CD4-positive, alpha-beta T cell (primary cell): Measurements from ENCODE around the gene RSU1. TPM values are rescaled to one million over a fixed set of nuclear protein-coding genes. Genes with fewer than 3 reads are reported as not detected.

Experiments
- ATAC-seq: fragments of 200-7000 bp; cut with Tn5 transposase; one replicate; pipeline ENCODE4 v1.10.0; 2022; ENCODE audit warnings: mild to moderate bottlenecking; ENCODE audit not compliant: poor library complexity
- CTCF ChIA-PET: fragments of 350-600 bp; sonication (Branson Sonifier 250); formaldehyde crosslinking; loops from one replicate; lab custom pipeline; 2021; ENCODE audit warnings: antibody characterized with exemption, inconsistent platforms; lab: Charles Lee
- POLR2A ChIA-PET: fragments of 350-600 bp; sonication (Branson Sonifier 250); formaldehyde crosslinking; loops from one replicate; lab custom pipeline; 2021; ENCODE audit warnings: antibody characterized with exemption, inconsistent platforms; lab: Charles Lee
- DNase-seq, 14 experiments: peaks; one replicate each; pipeline ENCODE4 v3.0.0-alpha.2; 2013 to 2020; ENCODE audit warnings: mixed read lengths in 2 of 14
- H3K27ac ChIP-seq, 2 donors: one replicate each; pipeline versions ENCODE4 v1.5.1 to v1.7.0; 2013; ENCODE audit warnings: low read length in 2 of 2, low read depth in 1 of 2, mild to moderate bottlenecking in 1 of 2
- H3K27me3 ChIP-seq, 2 experiments: 1 replicate in 1 of 2; 2 replicates in 1 of 2; pipeline versions ENCODE4 v1.6.1 to v1.7.0; 2013; ENCODE audit warnings: low read length in 2 of 2, control low read depth in 1 of 2, mild to moderate bottlenecking in 1 of 2, moderate library complexity in 1 of 2; ENCODE audit not compliant: insufficient read depth in 2 of 2, control insufficient read depth in 1 of 2
- H3K36me3 ChIP-seq: one replicate; pipeline ENCODE4 v1.6.1; 2013; ENCODE audit warnings: low read length, control low read depth; ENCODE audit not compliant: insufficient read depth
- H3K4me1 ChIP-seq: one replicate; pipeline ENCODE4 v1.6.1; 2013; ENCODE audit warnings: low read length, control low read depth; ENCODE audit not compliant: insufficient read depth
- H3K4me3 ChIP-seq: one replicate; pipeline ENCODE4 v1.5.1; 2013; ENCODE audit warnings: mild to moderate bottlenecking, low read length, moderate library complexity
- H3K9me3 ChIP-seq, 2 experiments: 1 replicate in 1 of 2; 2 replicates in 1 of 2; pipeline versions ENCODE4 v1.6.1 to v1.7.0; 2013; ENCODE audit warnings: low read length in 2 of 2, mild to moderate bottlenecking in 2 of 2, control low read depth in 1 of 2, moderate library complexity in 1 of 2; ENCODE audit not compliant: control insufficient read depth in 1 of 2, insufficient read depth in 1 of 2
- H3K27ac Mint-ChIP-seq: one replicate; pipeline ENCODE4 v1.8.0; 2020; ENCODE audit warnings: mixed read lengths
- H3K27me3 Mint-ChIP-seq: one replicate; pipeline ENCODE4 v1.8.0; 2021; ENCODE audit warnings: mixed read lengths
- H3K36me3 Mint-ChIP-seq: one replicate; pipeline ENCODE4 v1.8.0; 2021; ENCODE audit warnings: low read depth, mixed read lengths
- H3K4me1 Mint-ChIP-seq: one replicate; pipeline ENCODE4 v1.8.0; 2021; ENCODE audit warnings: low read depth, mixed read lengths
- H3K4me3 Mint-ChIP-seq: one replicate; pipeline ENCODE4 v1.8.0; 2020; ENCODE audit warnings: mild to moderate bottlenecking, mixed read lengths
- H3K9me3 Mint-ChIP-seq: one replicate; pipeline ENCODE4 v1.8.0; 2020; ENCODE audit warnings: mixed read lengths
- CTCF ChIP-seq: fragments of 200-600 bp; IDR thresholded peaks from one replicate; pipeline ENCODE4 v1.8.0; 2022; ENCODE audit warnings: antibody characterized with exemption, mild to moderate bottlenecking
- intact Hi-C, 2 experiments: fragments of 100-400 bp; cut with DNase I in 1 of 2; cut with micrococcal nuclease in 1 of 2; formaldehyde crosslinking; loops; one replicate each; pipeline versions ENCODE4 v1.15.1 to v1.9.0; 2023 to 2025; cut with DNase I, micrococcal nuclease
- total RNA-seq, 174 experiments: library from RNA in 2 of 174; stranded (reverse) in 2 of 174; gene quantifications; one replicate each; pipeline ENCODE4 v1.2.3 and lab custom pipeline; 2021 to 2026

Gene RSU1
- total RNA-seq, 2 experiments from 2014 or later, result 26.2 to 28.8 TPM

DNA sequence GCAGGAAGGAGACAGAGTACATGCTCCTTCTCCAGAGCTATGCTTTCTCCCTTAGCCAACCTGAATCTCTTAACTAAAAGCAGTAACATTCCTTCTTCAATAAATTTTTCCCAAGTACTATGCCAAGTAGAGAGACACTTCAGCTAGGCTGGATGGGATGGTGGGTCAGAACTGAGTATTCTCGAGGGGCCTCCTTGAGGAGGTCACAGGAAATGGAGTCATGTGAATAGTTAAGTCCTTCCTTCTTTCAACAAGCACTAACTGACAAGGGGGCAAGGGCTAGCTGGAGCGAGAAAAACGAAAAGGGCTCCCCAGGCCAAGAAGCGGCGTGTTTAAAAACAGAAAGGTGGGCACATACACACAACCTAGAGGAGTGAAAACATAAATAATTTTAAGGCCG, 5.5 kb downstream of the RSU1 start:
- ChIA-PET POLR2A (no interaction called here), CTCF (no interaction called here)
- Histone ChIP-seq H3K27me3 (no peaks in the 10 kb centered on the region), H3K36me3 (no peaks in the 10 kb centered on the region), H3K4me3 (no peak overlapping the region), H3K27ac (no peak overlapping the region), H3K4me1 (peaks cover 28% of the 10 kb centered on the region), H3K9me3 (no peaks in the 10 kb centered on the region)
- H3K36me3 Mint-ChIP-seq, result peaks cover 59% of the 10 kb centered on the region
- ATAC-seq (no peak), DNase-seq (no peak)
- peaks cover 57% of the 10 kb centered on the region for H3K4me1 Mint-ChIP-seq
- no peak overlapping the region for H3K27ac Mint-ChIP-seq
- intact Hi-C loops, result no loop called here
- no peaks in the 10 kb centered on the region for H3K27me3 Mint-ChIP-seq
- H3K9me3 Mint-ChIP-seq, result no peaks in the 10 kb centered on the region
- TF ChIP-seq CTCF, result no peak
- H3K4me3 Mint-ChIP-seq, result no peak overlapping the region

GRCh38 chr10:16811292-16811691, 5.9 kb downstream of the RSU1 start:
- Mint-ChIP-seq H3K9me3 (no peaks in the 10 kb centered on the region), H3K27ac (no peak overlapping the region)

DNA sequence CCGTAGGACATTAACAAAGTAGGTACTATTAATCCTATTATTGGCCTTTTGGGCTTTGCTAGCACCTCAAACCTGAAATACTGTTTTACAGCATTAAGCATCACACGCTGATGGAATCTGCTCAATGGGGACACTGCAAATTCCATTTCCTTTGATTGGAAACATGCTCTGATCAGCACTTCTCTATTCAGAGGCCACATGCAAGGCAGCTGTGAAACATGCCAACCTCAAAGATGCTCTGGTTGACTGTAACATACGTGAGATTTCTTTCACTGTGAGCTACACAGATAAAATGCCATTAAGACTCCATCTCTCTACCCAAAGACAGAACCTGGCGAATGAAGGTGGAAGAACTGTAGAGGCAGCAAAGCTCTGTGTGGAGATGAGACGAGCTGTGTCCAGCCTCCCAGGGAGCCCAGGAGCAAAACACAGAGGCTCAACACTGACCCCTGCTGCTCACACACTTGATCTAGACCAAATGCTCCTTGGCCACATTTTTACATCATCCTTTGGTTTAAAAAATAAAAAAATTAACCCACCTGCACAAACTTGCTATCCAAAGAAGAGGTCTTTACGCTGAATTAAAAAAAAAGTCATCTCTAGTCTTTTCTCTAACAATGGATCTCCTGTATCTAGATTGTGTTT, 8.0 kb downstream of the RSU1 start:
- Histone ChIP-seq H3K9me3 (peaks cover 0 to 3% of the 10 kb centered on the region in 2 experiments), H3K27me3 (no peaks in the 10 kb centered on the region), H3K4me1 (peaks cover 6% of the 10 kb centered on the region), H3K4me3 (no peak overlapping the region), H3K27ac (no peak overlapping the region), H3K36me3 (no peaks in the 10 kb centered on the region)
- no peaks in the 10 kb centered on the region for H3K9me3 Mint-ChIP-seq
- ATAC-seq (peak; percentile 46), DNase-seq (peak in 12 of 14 experiments; percentile 20 to 73 (median 44))
- peaks cover 69% of the 10 kb centered on the region for H3K36me3 Mint-ChIP-seq
- H3K4me3 Mint-ChIP-seq, result no peak overlapping the region
- POLR2A ChIA-PET, result interaction anchor here (0.9 kb wide), 1 partner anchor 8 kb away, joined by 3 read pairs; the partner anchor contains the start of gene RSU1
- CTCF ChIA-PET, result interaction anchor here (1.2 kb wide), 1 partner anchor 907 kb away, joined by 5 read pairs; no protein-coding TSS in a partner anchor
- peaks cover 34% of the 10 kb centered on the region for H3K4me1 Mint-ChIP-seq
- intact Hi-C loops, result no loop called here
- H3K27ac Mint-ChIP-seq, result no peak overlapping the region
- H3K27me3 Mint-ChIP-seq, result no peaks in the 10 kb centered on the region
- peak; percentile 39 for TF ChIP-seq CTCF

More at GRCh38 chr10:16811292-16811691, 5.9 kb downstream of the RSU1 start:
- Mint-ChIP-seq H3K4me1 (peaks cover 52% of the 10 kb centered on the region), H3K27me3 (no peaks in the 10 kb centered on the region), H3K4me3 (no peak overlapping the region), H3K36me3 (peaks cover 62% of the 10 kb centered on the region)
- no peak for TF ChIP-seq CTCF
- ChIA-PET POLR2A (no interaction called here), CTCF (no interaction called here)
- H3K9me3 ChIP-seq, result no peaks in the 10 kb centered on the region
- ATAC-seq (no peak), DNase-seq (no peak)
- H3K4me1 ChIP-seq, result peaks cover 23% of the 10 kb centered on the region
- no peak overlapping the region for H3K4me3 ChIP-seq
- H3K27ac ChIP-seq, result no peak overlapping the region
- intact Hi-C loops, result no loop called here
- H3K36me3 ChIP-seq, result no peaks in the 10 kb centered on the region
- H3K27me3 ChIP-seq, result no peaks in the 10 kb centered on the region
